Suprapubic skin (tissue), 4 donors: ENCODE results near the gene FAM3A. TPM values are rescaled to one million over a fixed set of nuclear protein-coding genes. Genes with fewer than 3 reads are reported as not detected.

Experiments used
- DNase-seq, 2 donors: peaks; one replicate each; pipeline ENCODE4 v3.0.0-alpha.2; 2019; ENCODE audit warnings: low spot score in 2 of 2
- H3K27ac ChIP-seq: fragments of 200-600 bp; sonication (generic); one replicate; pipeline ENCODE4 v1.5.1; 2019
- H3K27me3 ChIP-seq: fragments of 200-600 bp; sonication (generic); one replicate; pipeline ENCODE4 v1.5.1; 2019
- H3K36me3 ChIP-seq: fragments of 200-600 bp; sonication (generic); one replicate; pipeline ENCODE4 v1.5.1; 2019
- H3K4me1 ChIP-seq: fragments of 200-600 bp; sonication (generic); one replicate; pipeline ENCODE4 v1.5.1; 2019
- H3K4me3 ChIP-seq: fragments of 200-600 bp; sonication (generic); one replicate; pipeline ENCODE4 v1.5.1; 2019; ENCODE audit warnings: mild to moderate bottlenecking
- H3K9me3 ChIP-seq: fragments of 200-600 bp; sonication (generic); one replicate; pipeline ENCODE4 v1.5.1; 2019
- CTCF ChIP-seq, 2 donors: fragments of 200-600 bp in 1 of 2; fragments of 450-650 bp in 1 of 2; sonication (generic) in 1 of 2; IDR thresholded peaks; one replicate each; pipeline ENCODE4 v1.5.1; 2016 to 2019; ENCODE audit warnings: antibody characterized with exemption in 2 of 2, mild to moderate bottlenecking in 1 of 2, moderate library complexity in 1 of 2
- EP300 ChIP-seq: sonication (generic); formaldehyde crosslinking; IDR thresholded peaks from one replicate; pipeline ENCODE4 v1.6.1; 2017; ENCODE audit warnings: antibody characterized with exemption
- POLR2A ChIP-seq, 2 donors: fragments of 450-650 bp; IDR thresholded peaks; one replicate each; pipeline ENCODE4 v1.6.1; 2017; ENCODE audit warnings: antibody characterized with exemption in 2 of 2, mild to moderate bottlenecking in 2 of 2, moderate library complexity in 2 of 2
- POLR2AphosphoS5 ChIP-seq, 3 donors: sonication (generic); formaldehyde crosslinking; IDR thresholded peaks; one replicate each; pipeline ENCODE4 v1.6.1; 2017; ENCODE audit warnings: antibody characterized with exemption in 3 of 3
- WGBS: methylation state at CpG from one replicate; pipeline ENCODE4 v1.1.5; 2018; 5-methylcytosine and 5-hydroxymethylcytosine counted together
- total RNA-seq, 4 donors: library from RNA; depleted of rRNA; stranded (reverse); fragments of >200 nt; gene quantifications; one replicate each; pipeline ENCODE4 v1.1.0, GENCODE V29; 2016

The FAM3A gene
- total RNA-seq, 4 donors from 2014 or later, result 33.5 to 40.6 (median 36.6) TPM

- Histone ChIP-seq H3K27ac (no peak overlapping the region), H3K4me1 (peaks cover 25% of the 10 kb centered on the region), H3K36me3 (peaks cover 14% of the 10 kb centered on the region), H3K27me3 (no peaks in the 10 kb centered on the region), H3K4me3 (no peak overlapping the region), H3K9me3 (no peaks in the 10 kb centered on the region)
- DNase-seq, result no peak
- 74% methylated on average over 11 of the region's 11 CpGs for WGBS
- TF ChIP-seq EP300 (no peak), POLR2AphosphoS5 (IDR thresholded peaks at IDR 0.05) (no peak), POLR2A (IDR thresholded peaks at IDR 0.05) (no peak), CTCF (IDR thresholded peaks at IDR 0.05) (no peak)
Observed at GRCh38 chrX:154530286-154530685, 14.3 kb upstream of the FAM3A start.

GRCh38 chrX:154529206-154529612, 13.2 kb upstream of the FAM3A start:
- Histone ChIP-seq H3K4me3 (no peak overlapping the region), H3K4me1 (peaks cover 22% of the 10 kb centered on the region), H3K9me3 (no peaks in the 10 kb centered on the region), H3K27me3 (no peaks in the 10 kb centered on the region), H3K27ac (no peak overlapping the region), H3K36me3 (peaks cover 14% of the 10 kb centered on the region)
- TF ChIP-seq CTCF (IDR thresholded peaks at IDR 0.05), result no peak
- TF ChIP-seq POLR2A (IDR thresholded peaks at IDR 0.05), result no peak
- no peak for TF ChIP-seq EP300
- TF ChIP-seq POLR2AphosphoS5 (IDR thresholded peaks at IDR 0.05), result no peak
- DNase-seq, result no peak
- WGBS, result 77% methylated on average over 6 of the region's 6 CpGs

GRCh38 chrX:154526901-154527675, 11.1 kb upstream of the FAM3A start:
- peak overlapping the region; percentile 68 for H3K27ac ChIP-seq
- H3K36me3 ChIP-seq, result no peaks in the 10 kb centered on the region
- H3K27me3 ChIP-seq, result no peaks in the 10 kb centered on the region
- H3K4me1 ChIP-seq, result peaks cover 22% of the 10 kb centered on the region
- TF ChIP-seq EP300 (no peak), CTCF (IDR thresholded peaks at IDR 0.05) (peak; percentile 8 to 44)
- WGBS, result 38% methylated on average over 11 of the region's 15 CpGs
- peak; percentile 84 to 87 for DNase-seq
- H3K9me3 ChIP-seq, result no peaks in the 10 kb centered on the region
- peak overlapping the region; percentile 36 for H3K4me3 ChIP-seq

- Histone ChIP-seq H3K27me3 (no peaks in the 10 kb centered on the region), H3K27ac (peak overlapping the region; percentile 24), H3K9me3 (no peaks in the 10 kb centered on the region), H3K4me1 (peaks cover 22% of the 10 kb centered on the region), H3K36me3 (no peaks in the 10 kb centered on the region), H3K4me3 (no peak overlapping the region)
- 65% methylated on average over 14 of the region's 14 CpGs for WGBS
- TF ChIP-seq POLR2A (IDR thresholded peaks at IDR 0.05) (no peak), POLR2AphosphoS5 (IDR thresholded peaks at IDR 0.05) (no peak), EP300 (no peak), CTCF (IDR thresholded peaks at IDR 0.05) (no peak)
- DNase-seq, result no peak
Observed at GRCh38 chrX:154525606-154526490, 9.8 kb upstream of the FAM3A start.

- TF ChIP-seq CTCF (IDR thresholded peaks at IDR 0.05) (no peak), POLR2A (IDR thresholded peaks at IDR 0.05) (no peak), EP300 (no peak), POLR2AphosphoS5 (IDR thresholded peaks at IDR 0.05) (no peak)
- H3K4me3 ChIP-seq, result no peak overlapping the region
- WGBS, result 92% methylated on average over 8 of the region's 8 CpGs
- H3K27ac ChIP-seq, result no peak overlapping the region
- no peaks in the 10 kb centered on the region for H3K9me3 ChIP-seq
- no peak for DNase-seq
- no peaks in the 10 kb centered on the region for H3K27me3 ChIP-seq
- no peaks in the 10 kb centered on the region for H3K36me3 ChIP-seq
- peaks cover 16% of the 10 kb centered on the region for H3K4me1 ChIP-seq
Observed at GRCh38 chrX:154519389-154519788, 3.4 kb upstream of the FAM3A start.
